Cardiac muscle cell (in vitro differentiated cells and primary cell): ENCODE measurements around the gene HNF1B. TPM values are rescaled to one million over a fixed set of nuclear protein-coding genes. Genes with fewer than 3 reads are reported as not detected.

Experiments
- DNase-seq, 2 donors: peaks; one replicate each; pipeline versions ENCODE4 v3.0.0 to v3.0.0-alpha.2; 2010 to 2017; ENCODE audit warnings: low read depth in 1 of 2, low spot score in 1 of 2
- H3K27ac ChIP-seq: fragments of 200-600 bp; sonication (generic); 2 replicates; pipeline ENCODE4 v1.5.1; 2016
- H3K27me3 ChIP-seq: fragments of 200-600 bp; sonication (generic); 2 replicates; pipeline ENCODE4 v1.6.0; 2016; ENCODE audit warnings: control low read depth
- H3K36me3 ChIP-seq: fragments of 200-600 bp; sonication (generic); 2 replicates; pipeline ENCODE4 v1.5.1; 2016; ENCODE audit warnings: control low read depth
- H3K4me1 ChIP-seq: fragments of 200-600 bp; sonication (generic); 2 replicates; pipeline ENCODE4 v1.8.1; 2017; ENCODE audit warnings: low read depth, mild to moderate bottlenecking, mixed run types
- H3K4me3 ChIP-seq: fragments of 200-600 bp; sonication (generic); 2 replicates; pipeline ENCODE4 v1.5.1; 2016; ENCODE audit warnings: mild to moderate bottlenecking
- H3K9me3 ChIP-seq: fragments of 200-600 bp; sonication (generic); 2 replicates; pipeline ENCODE4 v1.5.1; 2017; ENCODE audit warnings: low read depth, mild to moderate bottlenecking, control low read depth
- polyA plus RNA-seq: library from polyadenylated mRNA; unstranded; fragments of >200 nt; fragmentation: Nextera tagmentation; extraction: Ambion mirVana; gene quantifications from 2 replicates; pipeline ENCODE4 v1.2.1, GENCODE V29; 2016
- total RNA-seq: library from RNA; depleted of rRNA; stranded (reverse); fragments of >200 nt; gene quantifications from 2 replicates; pipeline ENCODE4 v1.2.3, GENCODE V29; 2016
- TF ChIP-seq, protein P1 (sequence below): IDR thresholded peaks from 2 replicates; pipeline ENCODE4 v1.5.1; 2012; ENCODE audit warnings: low read depth, mild to moderate bottlenecking, low read length

HNF1B gene
- total and polyA plus RNA-seq, 2 experiments from 2014 or later: not detected

DNA sequence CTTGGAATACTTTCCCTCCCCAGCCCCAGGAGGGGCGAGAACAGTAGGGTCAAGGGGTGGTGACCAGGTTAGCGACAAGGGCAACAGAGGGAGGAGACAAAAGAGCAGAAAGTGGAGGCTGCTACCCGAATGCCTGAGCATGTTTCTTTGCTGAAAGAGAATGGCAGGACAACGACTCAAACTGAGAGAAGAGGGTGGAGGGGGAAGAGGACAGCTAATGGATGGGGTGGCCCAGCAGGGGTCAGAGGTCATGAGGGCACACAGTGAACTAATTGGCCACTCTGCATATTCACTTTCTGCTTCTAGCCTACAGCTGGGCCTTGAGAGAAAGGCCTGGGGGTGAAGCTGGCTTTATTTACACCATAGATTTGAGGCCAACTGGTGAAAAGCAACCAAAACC, 82.5 kb downstream of the HNF1B start:
- no peaks in the 10 kb centered on the region for H3K36me3 ChIP-seq
- DNase-seq: no peak
- H3K9me3 ChIP-seq: no peaks in the 10 kb centered on the region
- peak overlapping the region; percentile 52 for H3K27ac ChIP-seq
- no peaks in the 10 kb centered on the region for H3K27me3 ChIP-seq
- H3K4me3 ChIP-seq: no peak overlapping the region
- TF ChIP-seq, protein P1, sequence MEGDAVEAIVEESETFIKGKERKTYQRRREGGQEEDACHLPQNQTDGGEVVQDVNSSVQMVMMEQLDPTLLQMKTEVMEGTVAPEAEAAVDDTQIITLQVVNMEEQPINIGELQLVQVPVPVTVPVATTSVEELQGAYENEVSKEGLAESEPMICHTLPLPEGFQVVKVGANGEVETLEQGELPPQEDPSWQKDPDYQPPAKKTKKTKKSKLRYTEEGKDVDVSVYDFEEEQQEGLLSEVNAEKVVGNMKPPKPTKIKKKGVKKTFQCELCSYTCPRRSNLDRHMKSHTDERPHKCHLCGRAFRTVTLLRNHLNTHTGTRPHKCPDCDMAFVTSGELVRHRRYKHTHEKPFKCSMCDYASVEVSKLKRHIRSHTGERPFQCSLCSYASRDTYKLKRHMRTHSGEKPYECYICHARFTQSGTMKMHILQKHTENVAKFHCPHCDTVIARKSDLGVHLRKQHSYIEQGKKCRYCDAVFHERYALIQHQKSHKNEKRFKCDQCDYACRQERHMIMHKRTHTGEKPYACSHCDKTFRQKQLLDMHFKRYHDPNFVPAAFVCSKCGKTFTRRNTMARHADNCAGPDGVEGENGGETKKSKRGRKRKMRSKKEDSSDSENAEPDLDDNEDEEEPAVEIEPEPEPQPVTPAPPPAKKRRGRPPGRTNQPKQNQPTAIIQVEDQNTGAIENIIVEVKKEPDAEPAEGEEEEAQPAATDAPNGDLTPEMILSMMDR: no peak
- peaks cover 12% of the 10 kb centered on the region for H3K4me1 ChIP-seq

DNA sequence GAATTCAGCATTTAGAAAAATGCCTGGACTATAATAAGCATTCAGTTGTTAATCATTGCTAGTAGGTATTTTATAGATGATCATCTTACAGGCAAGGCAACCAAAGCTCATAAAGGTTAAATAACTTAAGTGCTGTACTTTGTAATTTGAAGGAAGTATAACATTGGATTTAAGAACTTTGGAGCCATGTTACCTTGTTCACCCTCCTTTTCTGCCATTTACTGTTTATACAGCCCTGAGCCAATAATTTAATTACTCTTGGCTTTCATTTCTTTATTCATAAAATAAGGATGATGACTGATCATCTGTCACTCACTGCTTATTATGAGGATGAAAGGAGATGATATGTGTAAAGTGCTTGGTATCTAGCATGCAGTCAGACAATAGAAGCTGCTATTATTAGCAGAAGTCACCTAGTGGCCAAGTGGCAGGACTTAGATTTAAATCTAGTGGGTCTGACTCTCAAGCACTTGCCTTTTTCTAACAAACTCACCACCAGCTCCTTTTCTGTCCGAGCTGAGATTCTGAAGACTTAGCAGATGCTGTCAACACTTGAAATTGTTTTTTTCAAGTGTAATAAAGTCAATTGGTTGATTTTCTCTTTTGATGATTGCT, 83.4 kb downstream of the HNF1B start:
- Histone ChIP-seq H3K9me3 (no peaks in the 10 kb centered on the region), H3K4me1 (peaks cover 12% of the 10 kb centered on the region), H3K36me3 (no peaks in the 10 kb centered on the region), H3K27ac (no peak overlapping the region), H3K4me3 (no peak overlapping the region), H3K27me3 (no peaks in the 10 kb centered on the region)
- DNase-seq: peak in 1 of 2 donors; percentile 44
- TF ChIP-seq, protein P1: no peak

DNA sequence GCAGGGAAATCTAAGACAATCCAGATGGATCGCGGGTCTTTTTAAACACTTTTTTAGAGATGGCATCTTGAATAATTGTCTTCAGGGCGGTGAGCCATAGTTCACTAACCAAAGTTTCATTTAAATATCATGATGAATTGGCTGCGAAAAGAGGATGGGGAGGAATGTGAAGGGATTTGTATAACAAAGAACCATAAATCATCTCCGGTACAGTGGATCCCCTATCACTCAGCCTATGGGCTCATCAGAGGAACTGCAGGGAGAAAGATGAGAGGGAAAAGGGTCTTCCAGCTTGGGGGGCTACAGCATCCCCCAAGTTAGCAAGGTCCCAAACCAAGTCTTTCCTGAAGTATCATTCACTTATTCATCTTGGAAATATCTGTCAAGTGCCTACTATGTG, 84.9 kb downstream of the HNF1B start:
- no peak for DNase-seq
- Histone ChIP-seq H3K36me3 (no peaks in the 10 kb centered on the region), H3K9me3 (no peaks in the 10 kb centered on the region), H3K4me1 (peaks cover 12% of the 10 kb centered on the region), H3K27ac (no peak overlapping the region), H3K4me3 (no peak overlapping the region), H3K27me3 (no peaks in the 10 kb centered on the region)
- TF ChIP-seq, protein P1: no peak

DNA sequence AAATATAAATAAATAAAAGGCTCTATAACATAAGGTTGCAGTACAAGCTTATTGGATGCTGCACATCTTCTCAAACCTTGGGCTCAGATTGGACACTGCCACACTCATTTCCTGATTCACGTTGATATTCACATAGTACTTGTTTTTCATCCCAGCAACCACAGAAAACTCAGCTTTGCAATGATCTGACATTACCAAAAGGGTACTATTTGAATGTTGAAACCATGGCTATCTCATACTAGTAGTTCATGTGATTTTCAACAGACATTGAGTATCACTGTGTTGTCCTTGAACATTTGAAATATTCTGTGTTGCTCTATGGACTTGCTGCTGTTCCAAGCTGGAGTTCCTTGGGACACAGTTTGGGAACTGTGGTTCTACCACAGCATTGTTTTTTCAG, 87.7 kb downstream of the HNF1B start:
- TF ChIP-seq, protein P1: no peak
- peaks cover 6% of the 10 kb centered on the region for H3K27me3 ChIP-seq

DNA sequence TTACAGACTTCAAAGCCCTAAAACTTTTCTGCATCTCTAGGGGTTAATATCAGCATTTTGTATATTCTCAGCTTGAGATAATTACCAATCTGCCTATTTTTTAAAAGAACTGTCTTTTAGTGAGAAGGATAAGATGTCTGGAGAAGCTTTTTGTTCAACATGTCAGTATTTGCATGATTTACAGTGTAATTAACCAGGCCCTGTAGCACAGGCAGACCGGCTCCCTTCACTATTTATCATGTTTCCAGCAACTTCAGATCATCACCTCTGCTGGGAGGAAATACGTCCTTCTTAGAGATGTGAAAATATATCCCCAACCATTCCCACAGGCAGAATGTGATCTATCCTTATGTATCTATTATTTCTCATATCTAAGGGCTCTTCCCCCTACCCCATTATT, 93.0 kb downstream of the HNF1B start:
- H3K27me3 ChIP-seq: peaks cover 37% of the 10 kb centered on the region
- no peaks in the 10 kb centered on the region for H3K4me1 ChIP-seq
- H3K4me3 ChIP-seq: no peak overlapping the region
- TF ChIP-seq, protein P1: no peak
- H3K9me3 ChIP-seq: no peaks in the 10 kb centered on the region
- H3K36me3 ChIP-seq: no peaks in the 10 kb centered on the region
- DNase-seq: no peak
- no peak overlapping the region for H3K27ac ChIP-seq

More for the DNA sequence above, 87.7 kb downstream of the HNF1B start:
- no peaks in the 10 kb centered on the region for H3K36me3 ChIP-seq
- H3K4me1 ChIP-seq: peaks cover 9% of the 10 kb centered on the region
- DNase-seq: no peak
- no peak overlapping the region for H3K4me3 ChIP-seq
- no peaks in the 10 kb centered on the region for H3K9me3 ChIP-seq
- no peak overlapping the region for H3K27ac ChIP-seq
